Stimulated activated CD8-positive, alpha-beta memory T cell treated with anti-CD3 and anti-CD28 coated beads, Interleukin-15, amount 100 ng/mL, for 24 hours (primary cell): ENCODE measurements around the gene FAM114A1.

ENCODE experiments used
- DNase-seq: peaks from one replicate; pipeline ENCODE4 v3.0.0-alpha.2; 2020; ENCODE audit warnings: low read depth

The FAM114A1 gene

GRCh38 chr4:38867478-38868058, at the start of gene FAM114A1:
Gene FAM114A1 (plus strand): TSS chr4:38867806. CDS start chr4:38878079, 10,273 bp downstream.
- no peak for DNase-seq

DNA sequence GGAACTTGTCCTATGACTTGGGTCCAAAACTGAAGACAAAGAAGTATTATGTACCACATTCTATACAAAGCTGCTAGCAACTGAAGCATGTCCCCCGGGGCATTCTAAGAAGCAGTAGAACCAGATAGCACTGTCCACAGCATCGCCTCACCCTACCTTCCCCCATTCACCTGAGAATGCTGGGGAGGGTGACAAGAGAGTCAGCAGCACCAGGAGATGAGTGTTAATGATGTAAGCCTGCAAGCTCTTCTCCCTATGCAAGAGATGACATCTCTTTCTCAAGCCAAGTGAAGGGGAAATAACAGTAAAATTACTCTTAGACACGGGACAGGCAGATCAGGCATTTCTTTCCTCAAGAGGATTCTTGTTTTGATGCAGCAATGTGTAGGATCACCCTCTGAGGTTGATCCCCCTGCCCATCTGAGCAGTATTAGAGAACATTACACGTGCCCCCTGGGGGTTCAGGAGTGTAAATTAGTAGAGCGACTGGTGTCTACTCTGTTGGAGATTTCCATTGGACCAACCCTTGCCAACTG, 49.1 kb upstream of the FAM114A1 start:
- DNase-seq: no peak

DNA sequence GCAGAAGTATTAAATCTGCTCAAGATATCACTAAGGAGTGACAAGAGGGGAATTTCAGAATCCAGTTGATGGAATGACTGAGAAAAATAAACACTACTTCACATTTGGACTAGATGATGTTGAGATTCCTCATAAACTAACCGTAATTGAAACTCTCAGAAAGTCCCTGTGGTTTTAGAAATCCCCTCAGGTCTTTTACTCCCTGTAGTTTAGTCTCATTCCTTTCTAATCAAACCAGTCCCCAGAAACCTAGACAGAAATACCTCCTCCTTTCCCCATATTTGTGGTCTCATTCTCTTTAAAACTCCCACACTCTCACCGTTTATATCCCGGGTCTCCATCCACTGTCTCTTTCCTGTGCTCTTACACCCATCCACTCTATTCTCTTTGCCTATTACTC, 48.0 kb upstream of the FAM114A1 start:
- no peak for DNase-seq

- no peak for DNase-seq
Observed at GRCh38 chr4:38820329-38821061, 47.1 kb upstream of the FAM114A1 start.

DNA sequence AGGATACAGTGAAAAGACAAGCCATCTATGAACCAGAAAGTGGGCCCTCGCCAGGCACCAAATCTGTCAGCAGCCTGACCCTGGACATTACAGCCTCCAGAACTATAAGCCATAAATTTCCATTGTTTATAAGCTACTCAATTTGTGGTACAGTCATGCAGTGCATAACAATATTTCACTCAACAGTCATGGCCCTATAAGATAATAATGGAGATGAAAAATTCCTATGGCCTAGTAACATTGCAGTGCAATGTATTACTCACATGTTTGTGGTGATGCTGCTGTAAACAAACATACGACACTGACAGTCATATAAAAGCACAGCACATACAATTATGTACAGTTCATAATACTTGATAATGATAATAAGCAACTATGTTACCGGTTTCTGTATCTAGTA, 45.9 kb upstream of the FAM114A1 start:
- no peak for DNase-seq

GRCh38 chr4:38822748-38823303, 44.8 kb upstream of the FAM114A1 start:
- no peak for DNase-seq

DNA sequence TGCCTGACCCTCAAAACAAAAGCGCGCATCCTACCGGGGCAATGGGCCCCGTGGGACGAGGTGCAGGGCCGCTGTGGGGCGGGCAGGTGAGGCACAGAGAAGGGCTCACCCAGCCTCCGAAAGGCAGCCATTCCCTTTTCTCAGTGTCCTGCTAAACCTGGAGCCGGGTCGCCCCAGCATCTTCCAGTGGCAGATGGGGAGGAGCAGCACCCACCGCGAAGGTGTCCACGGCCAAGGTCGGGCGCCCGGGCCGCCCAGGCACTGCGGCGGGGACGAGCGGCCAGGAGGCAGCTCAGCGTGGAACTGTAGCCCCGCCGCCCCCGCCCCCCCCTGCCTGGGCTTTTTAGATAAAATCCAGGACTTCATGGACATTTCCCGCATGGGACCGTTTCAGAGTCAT, 43.8 kb upstream of the FAM114A1 start:
- DNase-seq: no peak

DNA sequence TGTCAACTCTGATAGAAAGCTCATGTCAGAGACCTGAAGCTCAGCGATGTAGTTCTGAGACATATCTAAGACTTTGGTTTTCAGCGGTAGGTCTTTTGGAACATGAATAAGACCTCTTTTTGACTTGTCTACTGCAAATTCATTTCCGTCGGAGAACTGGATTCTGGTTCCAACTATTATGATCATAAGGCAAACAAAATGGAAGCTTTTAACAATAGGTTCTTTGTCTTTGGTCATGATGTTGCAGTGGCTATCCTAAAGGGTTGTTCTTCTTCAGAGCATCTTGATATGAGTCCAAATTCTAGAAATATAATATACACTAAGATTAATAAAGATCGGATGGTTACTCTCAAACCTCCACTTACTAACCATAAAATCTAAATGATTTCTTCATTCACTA, 38.4 kb upstream of the FAM114A1 start:
- DNase-seq: no peak

GRCh38 chr4:38831653-38832052, 36.0 kb upstream of the FAM114A1 start:
- no peak for DNase-seq

DNA sequence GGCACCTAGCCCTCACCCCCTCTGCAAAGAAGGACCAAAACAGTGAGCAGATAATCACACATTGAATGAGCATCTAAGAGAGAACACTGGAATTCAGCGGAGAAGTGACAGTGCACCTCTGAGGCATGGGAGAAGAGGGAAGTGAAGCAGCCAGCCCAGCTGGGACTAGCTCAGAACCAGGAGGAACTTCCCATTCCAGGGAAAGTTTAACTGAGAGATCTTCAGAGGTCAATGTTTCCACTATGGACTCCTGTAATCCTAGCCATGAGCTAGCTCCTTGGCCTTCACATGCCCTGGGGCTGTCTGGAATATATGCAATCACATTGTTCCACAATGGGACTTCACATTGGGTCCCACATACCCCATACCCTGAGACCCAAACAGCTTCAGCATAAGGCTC, 35.4 kb upstream of the FAM114A1 start:
- DNase-seq: no peak

GRCh38 chr4:38832624-38833528, 34.7 kb upstream of the FAM114A1 start:
- DNase-seq: no peak

- DNase-seq: no peak
Observed at GRCh38 chr4:38834570-38834969, 33.0 kb upstream of the FAM114A1 start.

GRCh38 chr4:38837334-38837733, 30.3 kb upstream of the FAM114A1 start:
- DNase-seq: no peak

DNA sequence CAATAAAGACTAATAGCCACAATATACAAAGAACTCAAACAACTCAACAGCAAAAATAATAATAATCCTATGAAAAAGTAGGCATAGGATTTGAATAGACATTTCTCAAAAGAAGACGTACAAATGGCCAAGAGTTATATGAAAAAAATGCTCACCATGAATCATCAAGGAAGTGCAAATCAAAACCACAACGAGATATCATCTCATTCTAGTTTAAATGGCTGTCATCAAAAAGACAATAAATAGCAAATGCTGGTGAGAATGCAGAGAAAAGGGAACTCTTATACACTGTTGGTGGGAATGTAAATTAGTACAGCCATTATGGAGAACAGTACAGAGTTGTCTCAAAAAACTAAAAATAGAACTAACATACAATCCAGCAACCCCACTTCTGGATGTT, 29.8 kb upstream of the FAM114A1 start:
- DNase-seq: no peak

DNA sequence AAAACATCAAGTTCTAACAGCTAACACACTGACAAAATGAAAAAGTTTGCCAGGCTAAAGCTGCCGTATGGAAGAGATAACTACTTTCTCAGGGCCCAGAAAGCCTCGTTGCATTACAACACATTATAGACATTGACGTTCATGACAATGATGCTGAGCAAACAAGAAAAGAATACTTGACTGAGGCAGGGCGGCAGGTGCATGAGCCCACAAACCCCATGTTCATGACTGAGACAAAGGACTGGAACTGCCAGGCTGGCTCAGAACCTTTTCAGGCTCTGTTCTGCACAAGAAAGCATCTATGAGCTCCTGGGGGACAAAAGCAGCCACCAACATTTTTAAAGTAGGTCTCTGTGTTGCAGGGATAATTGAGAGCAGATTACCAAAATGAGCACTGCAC, 24.6 kb upstream of the FAM114A1 start:
- no peak for DNase-seq

GRCh38 chr4:38846015-38846414, 21.6 kb upstream of the FAM114A1 start:
- DNase-seq: no peak

DNA sequence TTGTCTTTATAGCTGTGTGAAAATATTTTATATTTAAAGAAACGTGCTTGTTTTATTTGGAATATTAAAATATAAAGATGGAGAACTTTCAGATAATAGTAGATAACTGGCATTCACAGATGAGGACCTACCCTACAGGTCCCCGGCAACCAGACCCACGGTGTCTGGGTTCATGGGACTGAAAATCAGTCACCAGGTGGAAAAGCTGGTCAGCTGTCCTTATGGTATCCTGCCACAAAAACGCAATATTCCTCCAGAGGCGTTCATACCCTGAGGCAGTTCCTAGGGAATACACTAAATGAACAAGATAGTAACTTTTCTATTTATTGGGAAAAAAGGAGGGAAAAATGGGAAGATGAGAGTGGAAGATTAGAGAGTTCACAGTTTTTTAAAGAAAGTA, 12.1 kb upstream of the FAM114A1 start:
- DNase-seq: no peak

DNA sequence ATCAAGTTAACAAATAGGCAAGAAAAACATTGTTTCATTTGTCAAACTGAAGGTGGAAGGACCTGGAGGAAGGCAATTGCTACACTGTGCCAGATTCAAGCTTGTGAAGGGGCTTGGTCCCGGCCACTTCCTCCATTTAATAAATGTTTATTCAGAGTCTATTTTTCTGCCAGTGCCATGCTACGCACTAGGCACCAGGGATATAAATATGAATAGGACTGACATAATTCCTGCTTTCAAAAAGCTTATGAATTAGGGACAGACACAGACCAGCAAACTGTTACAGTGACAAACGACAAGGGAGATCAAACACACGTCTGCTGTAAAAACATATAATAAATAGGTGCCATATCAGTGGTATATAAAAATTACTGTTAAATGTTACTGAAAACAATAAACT, 11.6 kb upstream of the FAM114A1 start:
- DNase-seq: no peak

GRCh38 chr4:38856524-38857337, 10.9 kb upstream of the FAM114A1 start, which contains the start of gene TLR6:
Gene TLR6 (minus strand): TSS chr4:38856817. CDS start chr4:38829473, 27,344 bp downstream.
- DNase-seq: no peak

- DNase-seq: no peak
Observed at GRCh38 chr4:38857354-38858096, 10.1 kb upstream of the FAM114A1 start.

- DNase-seq: no peak
Observed at GRCh38 chr4:38858097-38858420, 9.5 kb upstream of the FAM114A1 start.
